GM21529 (cell line): ENCODE results near the gene CYP3A7.
"Not testable (repeated sequence)": the region's sequence is repeated elsewhere in the genome, so short reads cannot be mapped to it uniquely, and the experiment has no call there.

Experiments used
- ATAC-seq: cut with Tn5 transposase; IDR thresholded peaks from one replicate; pipeline ENCODE4 v1.9.1; 2021; ENCODE audit not compliant: unreplicated experiment

Gene CYP3A7

GRCh38 chr7:99709838-99710578 is 25.0 kb downstream of the CYP3A7 start:
- no peak for ATAC-seq

- no peak for ATAC-seq
Observed at GRCh38 chr7:99709260-99709659, 25.7 kb downstream of the CYP3A7 start.

GRCh38 chr7:99707096-99707495 is 27.9 kb downstream of the CYP3A7 start:
- no peak for ATAC-seq

GRCh38 chr7:99699946-99700345 is 35.0 kb downstream of the CYP3A7 start:
- ATAC-seq, result no peak

- not testable (repeated sequence) for ATAC-seq
Observed at GRCh38 chr7:99698867-99699730, 35.9 kb downstream of the CYP3A7 start.

GRCh38 chr7:99694912-99695304 is 40.1 kb downstream of the CYP3A7 start:
- ATAC-seq, result no peak

GRCh38 chr7:99694201-99694911 is 40.6 kb downstream of the CYP3A7 start:
- no peak for ATAC-seq

- ATAC-seq, result no peak
Observed at GRCh38 chr7:99693427-99694200, 41.4 kb downstream of the CYP3A7 start.

GRCh38 chr7:99693100-99693426 is 41.9 kb downstream of the CYP3A7 start:
- no peak for ATAC-seq

- ATAC-seq, result not testable (repeated sequence)
Observed at GRCh38 chr7:99692563-99692962, 42.4 kb downstream of the CYP3A7 start.

- not testable (repeated sequence) for ATAC-seq
Observed at GRCh38 chr7:99691658-99692057, 43.3 kb downstream of the CYP3A7 start.

- not testable (repeated sequence) for ATAC-seq
Observed at GRCh38 chr7:99690918-99691317, 44.1 kb downstream of the CYP3A7 start.

GRCh38 chr7:99685871-99686608 is 49.0 kb downstream of the CYP3A7 start:
- not testable (repeated sequence) for ATAC-seq

GRCh38 chr7:99685129-99685758 is 49.8 kb downstream of the CYP3A7 start:
- ATAC-seq, result no peak

- no peak for ATAC-seq
Observed at GRCh38 chr7:99679400-99680191, 55.4 kb downstream of the CYP3A7 start, which contains the start of gene CYP3A5. Gene CYP3A5, minus strand, starts transcription at chr7:99679996. Its CDS starts 100 bp downstream, at chr7:99679896.

- no peak for ATAC-seq
Observed at GRCh38 chr7:99679032-99679399, 56.0 kb downstream of the CYP3A7 start.

GRCh38 chr7:99677648-99678045 is 57.3 kb downstream of the CYP3A7 start:
- no peak for ATAC-seq

GRCh38 chr7:99677013-99677647 is 57.9 kb downstream of the CYP3A7 start:
- ATAC-seq, result no peak
